IMR-90 (cell line): ENCODE results near the gene VEPH1. TPM values are rescaled to one million over a fixed set of nuclear protein-coding genes. Genes with fewer than 3 reads are reported as not detected.

Experiments
- ATAC-seq: fragments of 200-7000 bp; cut with Tn5 transposase; 2 replicates; pipeline ENCODE4 v1.9.1; 2020; ENCODE audit warnings: low read depth, mild to moderate bottlenecking, moderate library complexity
- BruUV-seq: library from RNA; stranded (reverse); fragments of 400-500 nt; replicated peaks from 2 replicates; lab custom pipeline; 2021; lab: Mats Ljungman, UMichigan
- CTCF ChIA-PET: fragments of 300-600 bp; formaldehyde crosslinking; extraction: SDS; loops from one replicate; lab custom pipeline; 2021; ENCODE audit warnings: antibody characterized with exemption; lab: Yijun Ruan, JAX
- POLR2A ChIA-PET: fragments of 300-600 bp; sonication (Branson Sonifier 250); formaldehyde crosslinking; loops from one replicate; lab custom pipeline; 2022; ENCODE audit warnings: antibody characterized with exemption; ENCODE audit not compliant: unreplicated experiment; lab: Charles Lee
- DNase-seq: peaks from one replicate; pipeline ENCODE4 v3.0.0; 2013
- H2AFZ ChIP-seq: replicated peaks from 2 replicates; pipeline ENCODE3; 2013; ENCODE audit warnings: low read length, mild to moderate bottlenecking; ENCODE audit not compliant: poor library complexity
- H2AK5ac ChIP-seq: 2 replicates; pipeline ENCODE4 v1.6.1; 2013; ENCODE audit warnings: low read depth, low read length, inconsistent platforms
- H2AK9ac ChIP-seq: replicated peaks from 2 replicates; pipeline ENCODE3; 2013; ENCODE audit warnings: mild to moderate bottlenecking, low read depth, low read length, moderate library complexity; ENCODE audit not compliant: poor library complexity
- H2BK120ac ChIP-seq: 2 replicates; pipeline ENCODE4 v1.6.1; 2013; ENCODE audit warnings: low read depth, low read length, inconsistent platforms
- H2BK15ac ChIP-seq: 3 replicates; pipeline ENCODE4 v1.6.1; 2013; ENCODE audit warnings: low read depth, low read length, inconsistent platforms
- H2BK20ac ChIP-seq: 2 replicates; pipeline ENCODE4 v1.6.1; 2013; ENCODE audit warnings: low read depth, mild to moderate bottlenecking, inconsistent platforms, low read length, moderate library complexity
- H2BK5ac ChIP-seq: 2 replicates; pipeline ENCODE4 v1.6.1; 2013; ENCODE audit warnings: mild to moderate bottlenecking, low read depth, low read length, inconsistent platforms; ENCODE audit not compliant: poor library complexity, severe bottlenecking
- H3K14ac ChIP-seq: replicated peaks from 2 replicates; pipeline ENCODE4 v1.6.1; 2013; ENCODE audit warnings: low read depth, low read length, inconsistent platforms
- H3K18ac ChIP-seq: 2 replicates; pipeline ENCODE4 v1.6.1; 2013; ENCODE audit warnings: low read depth, low read length, control low read depth
- H3K23ac ChIP-seq: 2 replicates; pipeline ENCODE4 v1.6.1; 2013; ENCODE audit warnings: low read depth, low read length, inconsistent platforms
- H3K27ac ChIP-seq: 2 replicates; pipeline ENCODE4 v1.5.1; 2013; ENCODE audit warnings: mild to moderate bottlenecking, control low read depth, low read length; ENCODE audit not compliant: insufficient read depth
- H3K27me3 ChIP-seq: 2 replicates; pipeline ENCODE4 v1.6.1; 2013; ENCODE audit warnings: low read length; ENCODE audit not compliant: control insufficient read depth, insufficient read depth
- H3K36me3 ChIP-seq: 2 replicates; pipeline ENCODE4 v1.6.1; 2013; ENCODE audit warnings: low read length, mixed read lengths; ENCODE audit not compliant: control insufficient read depth, insufficient read depth
- H3K4ac ChIP-seq: 2 replicates; pipeline ENCODE4 v1.6.1; 2013; ENCODE audit warnings: low read depth, low read length, inconsistent platforms
- H3K4me1 ChIP-seq: 2 replicates; pipeline ENCODE4 v1.6.1; 2013; ENCODE audit warnings: low read length, mixed read lengths; ENCODE audit not compliant: control insufficient read depth, insufficient read depth
- H3K4me2 ChIP-seq: 2 replicates; pipeline ENCODE4 v1.6.1; 2013; ENCODE audit warnings: low read depth, mild to moderate bottlenecking, control low read depth, low read length, moderate library complexity
- H3K4me3 ChIP-seq: 2 replicates; pipeline ENCODE4 v1.5.1; 2013; ENCODE audit warnings: low read depth, mild to moderate bottlenecking, control low read depth, low read length, moderate library complexity; ENCODE audit not compliant: insufficient read depth
- H3K56ac ChIP-seq: 2 replicates; pipeline ENCODE4 v1.6.1; 2013; ENCODE audit warnings: low read length, inconsistent platforms; ENCODE audit not compliant: insufficient read depth; ENCODE audit errors: extremely low read depth
- H3K79me1 ChIP-seq, 2 experiments: 2 replicates each; pipeline ENCODE4 v1.6.1; 2013; ENCODE audit warnings: low read length in 2 of 2, inconsistent platforms in 1 of 2, low read depth in 1 of 2
- H3K9ac ChIP-seq: 2 replicates; pipeline ENCODE4 v1.6.1; 2013; ENCODE audit warnings: low read depth, low read length, control low read depth
- H3K9me1 ChIP-seq: 2 replicates; pipeline ENCODE4 v1.6.1; 2013; ENCODE audit warnings: low read length, inconsistent platforms; ENCODE audit not compliant: insufficient read depth
- H3K9me3 ChIP-seq: 2 replicates; pipeline ENCODE4 v1.6.1; 2013; ENCODE audit warnings: low read length; ENCODE audit not compliant: control insufficient read depth, insufficient read depth
- H4K20me1 ChIP-seq: 2 replicates; pipeline ENCODE4 v1.6.1; 2013; ENCODE audit warnings: low read length, inconsistent platforms; ENCODE audit not compliant: insufficient read depth
- H4K5ac ChIP-seq: 2 replicates; pipeline ENCODE4 v1.6.1; 2013; ENCODE audit warnings: mild to moderate bottlenecking, low read depth, low read length, control low read depth
- H4K8ac ChIP-seq, 2 experiments: 2 replicates each; pipeline ENCODE4 v1.6.1; 2013; ENCODE audit warnings: low read depth in 2 of 2, low read length in 2 of 2, control low read depth in 1 of 2, inconsistent platforms in 1 of 2
- H4K91ac ChIP-seq: 2 replicates; pipeline ENCODE4 v1.6.1; 2013; ENCODE audit warnings: low read depth, low read length, inconsistent platforms; ENCODE audit not compliant: insufficient read depth
- BHLHE40 ChIP-seq: fragments of 150-350 bp; IDR thresholded peaks from 2 replicates; pipeline ENCODE4 v1.6.1; 2016; ENCODE audit warnings: mild to moderate bottlenecking, low read depth, low read length
- CEBPB ChIP-seq: IDR thresholded peaks from 2 replicates; pipeline ENCODE4 v1.6.1; 2012; ENCODE audit warnings: low read depth, low read length, improper control_type of control experiment
- CHD1 ChIP-seq: IDR thresholded peaks from 2 replicates; pipeline ENCODE4 v1.6.1; 2012; ENCODE audit warnings: low read depth, low read length, improper control_type of control experiment
- ELK1 ChIP-seq: fragments of 150-350 bp; IDR thresholded peaks from 2 replicates; pipeline ENCODE4 v1.6.1; 2016; ENCODE audit warnings: low read depth, mild to moderate bottlenecking, low read length, moderate library complexity, borderline replicate concordance
- FOS ChIP-seq: fragments of 150-350 bp; IDR thresholded peaks from 2 replicates; pipeline ENCODE4 v1.6.1; 2016; ENCODE audit warnings: low read depth, low read length
- MAFK ChIP-seq: IDR thresholded peaks from 2 replicates; pipeline ENCODE4 v1.6.1; 2012; ENCODE audit warnings: low read depth, low read length, improper control_type of control experiment
- MAZ ChIP-seq: IDR thresholded peaks from 2 replicates; pipeline ENCODE4 v1.6.1; 2012; ENCODE audit warnings: low read depth, mild to moderate bottlenecking, low read length, improper control_type of control experiment, moderate library complexity, borderline replicate concordance
- MXI1 ChIP-seq: IDR thresholded peaks from 2 replicates; pipeline ENCODE4 v1.6.1; 2012; ENCODE audit warnings: low read depth, mild to moderate bottlenecking, low read length, moderate library complexity, borderline replicate concordance
- NFE2L2 ChIP-seq: fragments of 150-350 bp; IDR thresholded peaks from 2 replicates; pipeline ENCODE4 v1.6.1; 2016; ENCODE audit warnings: low read depth, mild to moderate bottlenecking, low read length
- POLR2A ChIP-seq: IDR thresholded peaks from 2 replicates; pipeline ENCODE4 v1.6.1; 2012; ENCODE audit warnings: mild to moderate bottlenecking, low read depth, low read length
- RAD21 ChIP-seq: IDR thresholded peaks from 2 replicates; pipeline ENCODE4 v1.6.1; 2012; ENCODE audit warnings: low read length, improper control_type of control experiment
- RCOR1 ChIP-seq: IDR thresholded peaks from 2 replicates; pipeline ENCODE4 v1.6.1; 2012; ENCODE audit warnings: mild to moderate bottlenecking, low read length, improper control_type of control experiment; ENCODE audit not compliant: insufficient replicate concordance
- RFX5 ChIP-seq: IDR thresholded peaks from 2 replicates; pipeline ENCODE4 v1.8.0; 2012; ENCODE audit warnings: low read depth, mild to moderate bottlenecking, low read length, moderate library complexity
- SMC3 ChIP-seq: fragments of 150-350 bp; IDR thresholded peaks from 2 replicates; pipeline ENCODE4 v1.6.1; 2016; ENCODE audit warnings: low read depth, mild to moderate bottlenecking, antibody characterized with exemption, low read length, moderate library complexity
- WGBS, 2 experiments: methylation state at CpG; one replicate each; pipeline versions ENCODE4 v1.1.5 to v1.1.7; 2013; ENCODE audit warnings: missing lambda C conversion rate in 2 of 2; ENCODE audit not compliant: insufficient read length in 1 of 2; ENCODE audit errors: extremely low coverage in 2 of 2; 5-methylcytosine and 5-hydroxymethylcytosine counted together
- dilution Hi-C: fragments of 300-500 bp; cut with HindIII; formaldehyde crosslinking; loops from one replicate; pipeline ENCODE4 v1.14.3; 2018; ENCODE audit warnings: low sequenced_read_pairs; ENCODE audit not compliant: unreplicated experiment
- in situ Hi-C: fragments of 300-500 bp; cut with MboI; formaldehyde crosslinking; loops from 3 replicates; pipeline ENCODE4 v1.14.3; 2019; ENCODE audit warnings: low sequenced_read_pairs, inconsistent platforms, mixed read lengths
- intact Hi-C: fragments of 100-400 bp; cut with micrococcal nuclease; formaldehyde crosslinking; loops from 2 replicates; pipeline ENCODE4 v1.10.0; 2022
- polyA plus RNA-seq, 3 experiments: library from polyadenylated mRNA; depleted of rRNA; stranded (reverse); fragments of >200 nt; gene quantifications; 2 replicates each; pipeline ENCODE4 v1.2.3, GENCODE V29; 2012; ENCODE audit warnings: low replicate concordance in 1 of 3
- total RNA-seq: library from RNA; depleted of rRNA; stranded (reverse); fragments of >200 nt; gene quantifications from 2 replicates; pipeline ENCODE4 v1.2.3, GENCODE V29; 2012
- TF ChIP-seq, protein P1 (sequence below): conservative IDR thresholded peaks from 2 replicates; pipeline ENCODE4 v1.5.1; 2012; ENCODE audit warnings: mild to moderate bottlenecking, low read depth, low read length, improper control_type of control experiment
- TF ChIP-seq, protein P2 (sequence below): fragments of 150-350 bp; IDR thresholded peaks from 2 replicates; pipeline ENCODE4 v1.6.1; 2017; ENCODE audit warnings: mild to moderate bottlenecking, antibody characterized with exemption, low read length, low read depth

Gene VEPH1
- total and polyA plus RNA-seq, 2 of the 4 experiments (the other 2 are of a cell fraction), result 30.5 to 130 TPM

- Histone ChIP-seq H3K36me3 (no peaks in the 10 kb centered on the region; the same call in 1 of the 2 replicates), H4K20me1 (no peaks in the 10 kb centered on the region), H2AK5ac (no peak overlapping the region), H2BK20ac (no peak overlapping the region), H3K9me3 (no peaks in the 10 kb centered on the region), H3K14ac (no peak overlapping the region), H3K79me1 (no peaks in the 10 kb centered on the region), H2BK120ac (no peak overlapping the region), H2BK5ac (no peak overlapping the region), H3K23ac (no peak overlapping the region), H3K27ac (no peak overlapping the region), H3K56ac (no peak overlapping the region), H3K9me1 (no peaks in the 10 kb centered on the region), H3K9ac (no peak overlapping the region), H4K5ac (no peak overlapping the region), H4K8ac (no peak overlapping the region), H3K27me3 (no peaks in the 10 kb centered on the region), H3K4me1 (no peaks in the 10 kb centered on the region), H3K4me3 (no peak overlapping the region), H2BK15ac (no peak overlapping the region), H3K4ac (no peak overlapping the region), H3K18ac (no peak overlapping the region), H4K91ac (no peak overlapping the region), H3K4me2 (no peak overlapping the region), H2AK9ac (no peak overlapping the region), H2AFZ (no peak overlapping the region)
- WGBS, 2 experiments, result no CpG with 5 or more reads among the region's 4 CpGs
- in situ Hi-C loops, result no loop called here
- intact Hi-C loops, result no loop called here
- DNase-seq (no peak), ATAC-seq (no peak)
- BruUV-seq, result no TSS peak
- POLR2A ChIA-PET, result no interaction called here
- no peak for TF ChIP-seq MAFK
- TF ChIP-seq SMC3, result no peak
- TF ChIP-seq, protein P1, sequence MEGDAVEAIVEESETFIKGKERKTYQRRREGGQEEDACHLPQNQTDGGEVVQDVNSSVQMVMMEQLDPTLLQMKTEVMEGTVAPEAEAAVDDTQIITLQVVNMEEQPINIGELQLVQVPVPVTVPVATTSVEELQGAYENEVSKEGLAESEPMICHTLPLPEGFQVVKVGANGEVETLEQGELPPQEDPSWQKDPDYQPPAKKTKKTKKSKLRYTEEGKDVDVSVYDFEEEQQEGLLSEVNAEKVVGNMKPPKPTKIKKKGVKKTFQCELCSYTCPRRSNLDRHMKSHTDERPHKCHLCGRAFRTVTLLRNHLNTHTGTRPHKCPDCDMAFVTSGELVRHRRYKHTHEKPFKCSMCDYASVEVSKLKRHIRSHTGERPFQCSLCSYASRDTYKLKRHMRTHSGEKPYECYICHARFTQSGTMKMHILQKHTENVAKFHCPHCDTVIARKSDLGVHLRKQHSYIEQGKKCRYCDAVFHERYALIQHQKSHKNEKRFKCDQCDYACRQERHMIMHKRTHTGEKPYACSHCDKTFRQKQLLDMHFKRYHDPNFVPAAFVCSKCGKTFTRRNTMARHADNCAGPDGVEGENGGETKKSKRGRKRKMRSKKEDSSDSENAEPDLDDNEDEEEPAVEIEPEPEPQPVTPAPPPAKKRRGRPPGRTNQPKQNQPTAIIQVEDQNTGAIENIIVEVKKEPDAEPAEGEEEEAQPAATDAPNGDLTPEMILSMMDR, result no peak
- TF ChIP-seq BHLHE40, result no peak
- no peak for TF ChIP-seq RFX5
- TF ChIP-seq RAD21, result no peak
- no peak for TF ChIP-seq RCOR1
- TF ChIP-seq MXI1, result no peak
- TF ChIP-seq, protein P2, sequence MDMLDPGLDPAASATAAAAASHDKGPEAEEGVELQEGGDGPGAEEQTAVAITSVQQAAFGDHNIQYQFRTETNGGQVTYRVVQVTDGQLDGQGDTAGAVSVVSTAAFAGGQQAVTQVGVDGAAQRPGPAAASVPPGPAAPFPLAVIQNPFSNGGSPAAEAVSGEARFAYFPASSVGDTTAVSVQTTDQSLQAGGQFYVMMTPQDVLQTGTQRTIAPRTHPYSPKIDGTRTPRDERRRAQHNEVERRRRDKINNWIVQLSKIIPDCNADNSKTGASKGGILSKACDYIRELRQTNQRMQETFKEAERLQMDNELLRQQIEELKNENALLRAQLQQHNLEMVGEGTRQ, result no peak
- no peak for TF ChIP-seq CHD1
- no peak for TF ChIP-seq POLR2A
- no peak for TF ChIP-seq FOS
- TF ChIP-seq MAZ, result no peak
- TF ChIP-seq NFE2L2, result no peak
- no peak for TF ChIP-seq ELK1
- TF ChIP-seq CEBPB, result no peak
- CTCF ChIA-PET, result interaction anchor here (1.0 to 1.1 kb wide), 2 partner anchors 9 to 225 kb away, joined by 3 to 4 read pairs; no protein-coding TSS in a partner anchor
- dilution Hi-C loops, result no loop called here
Measured at GRCh38 chr3:157381606-157382005, 121.6 kb downstream of the VEPH1 start.
